ENCODE data around the gene AFG3L2. TPM values are rescaled to one million over a fixed set of nuclear protein-coding genes. Genes with fewer than 3 reads are reported as not detected.
A peak's percentile ranks its signal among the peaks of the same experiment; 100 is the strongest.

Gene AFG3L2
- total RNA-seq, 4 donors from 2014 or later = 39.8 to 47.7 (median 41.7) TPM

GRCh38 chr18:12313530-12314245, 63.3 kb downstream of the AFG3L2 start:
- H3K36me3 ChIP-seq = peaks cover 15 to 64% (median 31%) of the 10 kb centered on the region in 4 donors
- peaks cover 0 to 7% (median 4%) of the 10 kb centered on the region in 4 donors for H3K9me3 ChIP-seq
- TF ChIP-seq EP300 (IDR thresholded peaks at IDR 0.05) (no peak), CTCF (IDR thresholded peaks at IDR 0.05) (no peak), POLR2AphosphoS5 (IDR thresholded peaks at IDR 0.05) (no peak)
- intact Hi-C loops (cut with DNase I) = no loop called here
- WGBS = 57% methylated on average over 5 of the region's 5 CpGs
- H3K4me3 ChIP-seq = peak overlapping the region in 1 of 4 donors; percentile 9
- no peak for DNase-seq (ENCODE audit: extremely low spot score)
- no peaks in the 10 kb centered on the region for H3K27me3 ChIP-seq
- H3K4me1 ChIP-seq = peaks cover 70 to 89% (median 82%) of the 10 kb centered on the region in 4 donors
- peak overlapping the region; percentile 77 to 100 (median 82) for H3K27ac ChIP-seq (replicated peaks in 1 of 4)

- peak overlapping the region; percentile 77 to 100 (median 82) for H3K27ac ChIP-seq (replicated peaks in 1 of 4)
- H3K27me3 ChIP-seq = no peaks in the 10 kb centered on the region
- intact Hi-C loops (cut with DNase I) = no loop called here
- TF ChIP-seq POLR2A (IDR thresholded peaks at IDR 0.05; ENCODE audit: low read depth) = no peak
- H3K4me3 ChIP-seq = no peak overlapping the region
- H3K9me3 ChIP-seq = peaks cover 0 to 7% (median 4%) of the 10 kb centered on the region in 4 donors
- DNase-seq (ENCODE audit: extremely low spot score) = no peak
- peaks cover 63 to 82% (median 76%) of the 10 kb centered on the region in 4 donors for H3K4me1 ChIP-seq
- H3K36me3 ChIP-seq = peaks cover 15 to 58% (median 31%) of the 10 kb centered on the region in 4 donors
These were observed 64.1 kb downstream of the AFG3L2 start for GRCh38 chr18:12312976-12313375.

DNA sequence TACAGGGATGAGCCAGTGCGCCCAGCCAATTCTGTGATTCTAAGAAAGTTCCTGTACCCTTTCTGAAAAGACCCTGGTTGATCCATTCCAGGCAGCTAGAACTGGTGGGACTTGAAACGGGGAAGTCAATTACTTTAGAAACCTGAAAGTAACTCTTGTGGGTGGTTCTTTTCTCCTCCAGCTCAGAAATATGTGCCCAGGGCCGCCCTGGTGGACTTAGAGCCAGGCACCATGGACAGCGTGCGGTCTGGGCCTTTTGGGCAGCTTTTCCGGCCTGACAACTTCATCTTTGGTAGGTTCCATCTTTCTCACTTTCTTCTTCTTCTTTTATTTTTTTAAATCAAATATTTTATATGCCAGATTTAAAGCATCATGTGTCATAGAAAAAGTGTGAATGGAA, 66.3 kb downstream of the AFG3L2 start:
- Histone ChIP-seq H3K27ac (replicated peaks in 1 of 4) (peak overlapping the region; percentile 98 to 100 (median 100)), H3K4me3 (peak overlapping the region; percentile 78 to 99 (median 86))

DNA sequence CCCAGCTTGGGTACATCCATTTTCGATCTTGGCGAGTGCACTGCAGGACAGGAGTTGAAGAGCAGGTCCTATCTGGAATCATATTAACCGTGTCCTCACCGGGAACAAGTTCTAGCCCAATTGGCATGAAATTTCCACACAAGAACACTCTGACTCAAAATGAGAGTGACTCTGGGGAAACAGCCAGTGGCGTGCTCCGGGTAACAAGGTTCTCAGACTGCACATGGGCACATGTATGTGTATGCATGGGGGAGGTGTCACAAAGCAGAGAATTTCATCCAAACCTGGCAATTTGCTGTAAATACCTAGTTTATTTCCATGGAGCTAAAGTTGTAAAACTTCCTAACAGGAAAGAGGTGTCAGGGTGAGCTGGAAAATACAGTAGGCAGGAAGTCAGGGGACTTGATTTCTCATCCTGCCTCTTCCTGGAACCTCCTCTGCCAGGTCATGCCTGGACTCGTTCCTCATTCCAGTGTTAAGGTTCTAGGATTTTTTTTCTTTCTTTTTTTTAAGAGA, 67.3 kb downstream of the AFG3L2 start:
- Histone ChIP-seq H3K27ac (replicated peaks in 1 of 4) (peak overlapping the region; percentile 98 to 100 (median 100)), H3K9me3 (peaks cover 0 to 7% (median 4%) of the 10 kb centered on the region in 4 donors), H3K4me3 (peak overlapping the region; percentile 78 to 99 (median 86)), H3K4me1 (peaks cover 37 to 76% (median 70%) of the 10 kb centered on the region in 4 donors), H3K36me3 (peaks cover 15 to 40% (median 26%) of the 10 kb centered on the region in 4 donors), H3K27me3 (no peaks in the 10 kb centered on the region)
- 21% methylated on average over 7 of the region's 7 CpGs for WGBS
- TF ChIP-seq CTCF (IDR thresholded peaks at IDR 0.05) (no peak), EP300 (IDR thresholded peaks at IDR 0.05) (no peak), POLR2A (IDR thresholded peaks at IDR 0.05; ENCODE audit: low read depth) (no peak), POLR2AphosphoS5 (IDR thresholded peaks at IDR 0.05) (peak; percentile 23 to 28)
- no peak for DNase-seq (ENCODE audit: extremely low spot score)
- intact Hi-C loops (cut with DNase I) = loop anchor here (10.0 kb wide), 1 partner anchor 635 kb away; the partner anchor contains the start of gene SEH1L

More for the DNA sequence above, 66.3 kb downstream of the AFG3L2 start:
- H3K36me3 ChIP-seq = peaks cover 15 to 49% (median 28%) of the 10 kb centered on the region in 4 donors
- H3K27me3 ChIP-seq = no peaks in the 10 kb centered on the region
- H3K4me1 ChIP-seq = peaks cover 47 to 80% (median 71%) of the 10 kb centered on the region in 4 donors
- H3K9me3 ChIP-seq = peaks cover 0 to 7% (median 4%) of the 10 kb centered on the region in 4 donors
- no peak for TF ChIP-seq POLR2A (IDR thresholded peaks at IDR 0.05; ENCODE audit: low read depth)
- no peak for TF ChIP-seq CTCF (IDR thresholded peaks at IDR 0.05)
- TF ChIP-seq POLR2AphosphoS5 (IDR thresholded peaks at IDR 0.05) = no peak
- TF ChIP-seq EP300 (IDR thresholded peaks at IDR 0.05) = no peak
- DNase-seq (ENCODE audit: extremely low spot score) = no peak
- intact Hi-C loops (cut with DNase I) = no loop called here
- WGBS = 86% methylated on average over 6 of the region's 6 CpGs

Measured in esophagus muscularis mucosa (tissue), 4 donors.